ENCODE data around the gene ZBTB17. TPM values are rescaled to one million over a fixed set of nuclear protein-coding genes. Genes with fewer than 3 reads are reported as not detected.

ZBTB17 gene
- total RNA-seq, 1 donor from 2014 or later: 155 TPM

DNA sequence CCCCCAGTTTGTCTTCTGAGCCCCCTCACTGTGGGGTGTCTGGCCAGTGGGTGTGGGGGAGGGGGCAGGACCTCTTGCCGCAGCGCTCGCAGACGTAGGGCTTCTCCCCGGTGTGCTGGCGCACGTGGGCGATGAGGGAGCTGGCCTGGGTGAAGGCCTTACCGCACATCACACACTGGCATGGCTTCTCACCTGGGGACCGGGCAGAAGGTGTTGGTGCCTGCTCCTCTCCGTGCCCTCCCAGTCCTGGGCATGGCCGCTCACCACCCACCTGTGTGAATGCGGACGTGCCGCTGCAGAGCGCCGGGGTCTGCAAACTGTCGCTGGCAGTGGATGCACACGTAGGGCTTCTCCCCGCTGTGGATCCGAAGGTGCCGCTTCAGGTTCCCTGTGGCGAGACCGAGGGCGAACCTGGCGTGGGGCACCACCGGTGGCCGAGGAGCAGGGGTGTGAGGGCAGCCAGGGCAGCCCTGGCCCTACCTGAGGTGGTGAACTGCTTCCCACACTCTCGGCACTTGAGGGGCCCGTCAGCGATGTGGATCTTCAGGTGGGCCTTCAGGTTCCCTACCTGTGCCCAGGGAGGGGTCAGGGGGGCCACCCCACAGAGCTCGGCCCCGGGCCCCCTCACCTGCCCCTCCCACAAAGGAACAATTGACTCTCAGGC is 32.4 kb downstream of the ZBTB17 start:
- Histone ChIP-seq H3K36me3 (peaks cover 72 to 98% of the 10 kb centered on the region in 2 donors), H3K9me3 (no peaks in the 10 kb centered on the region), H3K4me1 (peaks cover 10 to 23% of the 10 kb centered on the region in 2 donors), H3K27me3 (no peaks in the 10 kb centered on the region), H3K4me3 (no peak overlapping the region), H3K27ac (peak overlapping the region; percentile 11 to 26)
- TF ChIP-seq CTCF (IDR thresholded peaks at IDR 0.05): no peak
- intact Hi-C loops (cut with DNase I): no loop called here
- peak in 1 of 2 donors; percentile 59 for DNase-seq (ENCODE audit: low spot score in 2 of 2)

DNA sequence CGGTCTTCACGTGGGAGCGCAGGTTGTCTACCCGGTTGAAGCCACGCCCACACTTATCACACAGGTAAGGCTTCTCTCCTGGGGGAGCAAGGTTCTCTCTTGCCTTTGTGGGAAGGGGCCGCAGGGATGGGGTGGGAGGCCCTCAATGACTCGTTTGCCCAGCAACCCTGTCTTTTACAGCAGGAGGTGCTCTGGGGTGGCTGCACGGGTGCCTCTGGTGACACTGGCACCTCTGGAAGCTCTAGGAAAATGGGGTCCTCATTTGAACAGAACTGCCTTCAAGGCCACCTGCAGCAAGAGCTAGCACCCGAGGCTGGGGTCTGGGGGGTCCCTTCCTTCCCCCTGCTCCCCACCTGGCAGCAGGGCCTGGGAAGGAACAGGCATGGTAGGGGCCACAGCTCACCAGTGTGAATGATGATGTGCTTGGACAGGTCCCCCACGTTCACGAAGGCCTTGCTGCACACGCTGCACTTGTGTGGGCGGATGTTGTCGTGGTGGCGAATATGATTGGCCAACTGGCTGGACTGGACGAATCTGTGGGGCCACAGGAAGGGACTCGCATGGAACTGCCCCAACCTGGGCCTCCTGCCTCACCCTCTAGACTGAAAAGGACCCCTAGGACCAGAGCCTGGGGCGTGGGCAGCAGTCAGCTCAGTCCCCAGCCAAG is 33.1 kb downstream of the ZBTB17 start:
- no peaks in the 10 kb centered on the region for H3K27me3 ChIP-seq
- H3K36me3 ChIP-seq: peaks cover 75 to 100% of the 10 kb centered on the region in 2 donors
- intact Hi-C loops (cut with DNase I): no loop called here
- H3K4me1 ChIP-seq: peaks cover 3 to 16% of the 10 kb centered on the region in 2 donors
- no peak for TF ChIP-seq CTCF (IDR thresholded peaks at IDR 0.05)
- H3K9me3 ChIP-seq: no peaks in the 10 kb centered on the region
- H3K27ac ChIP-seq: peak overlapping the region in 1 of 2 donors; percentile 74
- H3K4me3 ChIP-seq: no peak overlapping the region
- DNase-seq (ENCODE audit: low spot score in 2 of 2): no peak

- Histone ChIP-seq H3K4me3 (no peak overlapping the region), H3K9me3 (no peaks in the 10 kb centered on the region), H3K27ac (peak overlapping the region; percentile 66 to 74), H3K4me1 (peaks cover 0 to 10% of the 10 kb centered on the region in 2 donors), H3K36me3 (peaks cover 78 to 100% of the 10 kb centered on the region in 2 donors), H3K27me3 (no peaks in the 10 kb centered on the region)
- TF ChIP-seq CTCF (IDR thresholded peaks at IDR 0.05): no peak
- peak in 1 of 2 donors; percentile 61 for DNase-seq (ENCODE audit: low spot score in 2 of 2)
- intact Hi-C loops (cut with DNase I): no loop called here
Observed at GRCh38 chr1:15941899-15942660, 33.8 kb downstream of the ZBTB17 start.

DNA sequence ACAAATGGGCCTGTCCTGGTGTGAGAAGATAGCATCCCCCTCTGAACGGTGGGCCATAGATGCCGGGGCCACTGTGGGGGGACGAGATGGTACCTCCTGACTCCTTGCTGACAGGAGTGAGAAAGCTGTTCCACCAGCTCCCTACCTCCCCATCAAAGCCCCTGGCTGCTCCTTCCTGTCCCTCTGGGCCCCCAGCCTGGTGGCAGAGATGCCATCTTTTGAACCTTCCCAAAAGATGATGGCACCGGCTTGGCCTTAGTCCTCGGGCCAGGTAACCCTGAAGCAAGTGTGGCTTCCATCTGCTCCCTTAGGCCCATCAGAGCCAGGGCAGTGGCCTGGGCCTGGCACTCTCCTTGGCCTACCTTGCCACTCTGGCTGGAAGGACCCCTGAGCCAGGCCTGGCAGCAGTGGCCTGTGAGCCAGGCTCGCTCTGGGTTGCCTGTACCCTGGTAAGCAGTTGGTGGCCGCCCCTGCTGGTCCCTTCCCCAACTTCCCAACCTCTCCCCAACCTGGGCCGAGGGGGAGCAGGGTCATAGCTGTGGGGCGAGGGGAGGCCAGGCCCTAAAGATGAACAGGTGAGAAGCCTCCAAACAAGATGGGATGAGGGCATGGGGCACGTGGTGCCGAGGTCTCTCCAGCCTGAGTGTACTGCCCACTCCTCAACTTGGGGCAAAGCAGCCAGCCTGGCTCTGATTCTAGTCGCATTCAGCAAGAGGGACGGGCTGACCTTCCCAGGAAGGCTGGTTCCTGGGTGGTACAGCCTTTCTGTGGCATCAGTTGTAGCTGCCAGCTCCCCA is 34.7 kb downstream of the ZBTB17 start:
- H3K36me3 ChIP-seq: peaks cover 83 to 100% of the 10 kb centered on the region in 2 donors
- no peak for TF ChIP-seq CTCF (IDR thresholded peaks at IDR 0.05)
- no peaks in the 10 kb centered on the region for H3K27me3 ChIP-seq
- intact Hi-C loops (cut with DNase I): no loop called here
- H3K27ac ChIP-seq: peak overlapping the region; percentile 66 to 74
- no peaks in the 10 kb centered on the region for H3K9me3 ChIP-seq
- H3K4me1 ChIP-seq: peaks cover 0 to 6% of the 10 kb centered on the region in 2 donors
- no peak overlapping the region for H3K4me3 ChIP-seq
- peak in 1 of 2 donors; percentile 62 for DNase-seq (ENCODE audit: low spot score in 2 of 2)
